ENCODE data around the gene FAF2.

Gene FAF2

DNA sequence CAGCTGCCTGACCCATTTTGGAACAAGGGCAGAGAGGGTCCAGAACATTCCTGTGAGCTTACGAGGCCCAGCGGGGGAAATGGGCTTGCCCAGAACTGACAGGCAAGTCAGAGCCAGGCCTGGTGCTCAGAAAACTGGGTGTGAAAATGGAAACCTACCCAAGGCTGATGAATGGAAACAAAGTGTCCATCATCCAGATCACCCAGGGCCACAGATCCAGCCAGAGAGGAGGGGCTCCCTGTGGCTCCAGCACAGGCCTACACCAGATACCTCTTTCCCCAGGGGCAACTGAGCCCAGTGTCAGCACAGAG is 35.0 kb upstream of the FAF2 start:
- H3K27ac Mint-ChIP-seq, result peak overlapping the region; percentile 7
- H3K9me3 Mint-ChIP-seq, result no peaks in the 10 kb centered on the region
- H3K36me3 Mint-ChIP-seq (ENCODE audit: low read depth), result peaks cover 47% of the 10 kb centered on the region
- peaks cover 47% of the 10 kb centered on the region for H3K4me1 Mint-ChIP-seq (ENCODE audit: low read depth)
- intact Hi-C loops (cut with micrococcal nuclease), result loop anchor here (10.0 kb wide), 3 partner anchors 72 to 162 kb away; partner anchors contain the start of gene RNF44
- no peak overlapping the region for H3K4me3 Mint-ChIP-seq
- peaks cover 5% of the 10 kb centered on the region for H3K27me3 Mint-ChIP-seq

DNA sequence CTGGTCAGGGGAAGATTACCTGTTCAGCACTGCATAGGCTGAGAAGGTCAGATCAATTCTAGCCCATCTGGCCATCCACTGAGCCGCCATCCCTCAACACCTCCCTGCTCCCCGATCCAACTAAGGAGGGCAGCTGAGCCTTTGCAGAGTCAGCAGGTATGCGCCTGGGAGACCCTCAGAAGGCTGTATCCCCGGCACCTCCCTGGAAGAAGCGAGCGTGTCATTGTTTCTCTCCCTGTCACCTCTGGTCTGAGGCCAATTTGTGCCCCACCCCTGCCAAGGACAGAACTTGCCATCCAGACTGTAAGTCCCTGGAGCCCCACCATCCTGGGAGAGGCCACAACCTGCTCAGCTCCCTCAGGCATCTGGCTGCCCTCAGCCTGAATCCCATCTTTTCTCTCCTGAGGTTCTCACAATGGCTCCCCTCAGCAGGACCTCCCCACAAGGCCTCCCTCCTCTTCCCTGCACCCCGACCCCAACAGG is 34.4 kb upstream of the FAF2 start:
- intact Hi-C loops (cut with micrococcal nuclease), result loop anchor here (10.0 kb wide), 3 partner anchors 71 to 161 kb away; partner anchors contain the start of gene RNF44
- Mint-ChIP-seq H3K27me3 (peaks cover 5% of the 10 kb centered on the region), H3K27ac (no peak overlapping the region), H3K9me3 (no peaks in the 10 kb centered on the region), H3K4me1 (ENCODE audit: low read depth) (peaks cover 47% of the 10 kb centered on the region), H3K36me3 (ENCODE audit: low read depth) (peaks cover 43% of the 10 kb centered on the region), H3K4me3 (no peak overlapping the region)

DNA sequence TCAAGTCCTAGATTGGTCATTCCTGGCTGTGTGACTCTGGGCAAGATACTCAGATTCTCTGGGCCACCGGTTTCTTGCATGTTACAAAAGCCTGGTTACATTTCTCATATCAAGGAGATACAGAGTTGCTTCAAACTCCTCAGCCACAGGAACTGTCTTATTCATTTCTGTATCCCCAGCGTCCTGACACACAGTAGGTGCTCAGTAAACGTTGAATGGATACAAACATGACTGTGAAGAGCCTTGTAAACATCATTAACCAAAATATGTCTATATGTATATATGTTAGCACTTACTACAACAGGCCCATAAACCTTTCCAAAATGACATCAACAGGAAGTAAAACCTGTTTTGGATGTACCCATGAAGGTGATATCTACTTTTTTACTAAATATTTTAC is 33.5 kb upstream of the FAF2 start:
- Mint-ChIP-seq H3K4me1 (ENCODE audit: low read depth) (peaks cover 47% of the 10 kb centered on the region), H3K27ac (no peak overlapping the region), H3K36me3 (ENCODE audit: low read depth) (peaks cover 34% of the 10 kb centered on the region), H3K4me3 (no peak overlapping the region), H3K9me3 (no peaks in the 10 kb centered on the region), H3K27me3 (peaks cover 5% of the 10 kb centered on the region)
- intact Hi-C loops (cut with micrococcal nuclease), result loop anchor here (10.0 kb wide), 3 partner anchors 70 to 160 kb away; partner anchors contain the start of gene RNF44

DNA sequence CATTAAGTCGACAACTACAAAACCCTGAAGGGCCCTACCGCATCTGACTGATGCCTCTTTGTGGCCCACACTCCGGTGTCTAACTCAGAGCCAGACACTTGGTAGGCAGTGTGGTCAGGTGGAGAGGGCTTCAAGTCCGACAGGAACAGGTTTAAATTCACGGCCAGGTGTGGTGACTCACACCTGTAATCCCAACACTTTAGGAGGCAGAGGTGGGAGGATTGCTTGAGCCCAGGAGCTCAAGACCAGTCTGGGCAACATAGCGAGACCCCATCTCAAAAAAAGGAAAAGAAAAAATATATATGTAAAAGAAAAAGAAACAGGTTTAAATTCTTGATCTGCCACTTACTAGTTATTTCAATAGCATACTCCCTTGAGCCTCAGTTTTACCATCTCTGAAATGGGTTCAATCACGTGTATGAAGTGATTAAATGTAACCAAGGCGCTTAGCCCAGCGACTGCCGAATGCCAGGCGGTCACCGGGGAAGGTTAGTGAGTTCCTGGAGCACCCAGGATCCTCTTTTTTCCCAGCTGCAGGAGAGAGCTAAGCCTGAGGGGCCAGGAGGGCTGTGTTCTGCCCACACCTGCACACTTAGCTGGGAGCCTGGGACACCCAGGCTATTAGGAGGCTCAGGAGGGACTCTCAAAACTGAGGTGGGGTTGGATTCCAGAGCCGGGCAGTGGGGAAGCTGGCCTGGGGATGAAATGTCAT is 32.8 kb upstream of the FAF2 start:
- intact Hi-C loops (cut with micrococcal nuclease), result loop anchor here (10.0 kb wide), 3 partner anchors 69 to 159 kb away; partner anchors contain the start of gene RNF44
- no peaks in the 10 kb centered on the region for H3K9me3 Mint-ChIP-seq
- H3K27ac Mint-ChIP-seq, result peak overlapping the region; percentile 88
- peak overlapping the region; percentile 91 for H3K4me3 Mint-ChIP-seq
- peaks cover 27% of the 10 kb centered on the region for H3K36me3 Mint-ChIP-seq (ENCODE audit: low read depth)
- H3K27me3 Mint-ChIP-seq, result peaks cover 5% of the 10 kb centered on the region
- peaks cover 47% of the 10 kb centered on the region for H3K4me1 Mint-ChIP-seq (ENCODE audit: low read depth)

DNA sequence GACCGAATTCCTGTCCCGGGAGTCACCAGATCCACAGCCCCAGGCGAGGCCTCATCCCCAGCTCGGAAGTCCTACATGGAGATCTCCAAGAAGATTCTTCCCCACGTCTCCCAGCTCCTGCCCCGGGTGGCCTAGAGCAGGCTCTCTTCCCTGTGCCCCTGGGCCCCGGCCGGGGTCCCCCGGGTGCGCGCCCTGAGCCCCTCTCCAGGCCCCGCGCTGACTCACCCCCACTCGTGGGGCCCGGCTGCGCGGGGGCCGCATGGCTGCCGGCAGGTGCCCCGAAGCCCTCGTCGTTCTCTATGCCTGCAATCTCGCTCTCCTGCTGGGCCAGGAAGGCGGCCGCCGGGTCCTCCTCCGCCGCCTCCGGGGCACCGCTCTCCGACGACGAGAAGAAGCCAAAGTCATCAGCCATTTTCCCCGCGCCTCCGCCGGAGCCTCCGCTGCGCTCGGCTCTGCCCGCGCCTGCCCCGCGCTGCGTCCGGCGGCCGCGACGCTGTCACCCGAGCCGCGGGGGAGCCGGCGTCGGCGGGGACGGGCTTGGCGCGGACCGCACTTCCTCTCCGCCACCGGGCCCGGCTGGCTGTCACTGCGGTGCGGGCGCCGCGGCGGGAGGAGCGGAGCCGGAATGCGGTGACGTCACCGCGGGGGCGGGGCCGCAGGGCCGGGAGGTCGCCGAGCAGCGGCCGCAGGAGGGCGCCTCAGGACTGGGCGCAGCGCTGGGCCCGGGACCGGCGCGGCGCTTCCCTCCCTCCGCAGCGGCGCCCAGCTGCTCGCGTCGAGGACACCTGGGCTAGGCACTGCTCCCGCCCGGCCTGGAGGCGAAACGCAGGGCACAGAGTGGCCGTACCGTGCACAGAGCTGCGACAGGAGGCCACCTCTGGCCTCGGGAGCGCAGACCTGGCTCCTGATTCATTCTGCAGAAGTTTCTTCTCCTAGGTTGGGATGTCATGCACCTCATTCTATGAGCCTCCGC is 31.9 kb upstream of the FAF2 start, which contains the start of gene CLTB:
Gene CLTB, minus strand, starts transcription at position 588 of the 973 bp plus-strand sequence. Its CDS starts 176 bp downstream, at position 412.
- peaks cover 9% of the 10 kb centered on the region for H3K27me3 Mint-ChIP-seq
- no peaks in the 10 kb centered on the region for H3K9me3 Mint-ChIP-seq
- H3K4me3 Mint-ChIP-seq, result peak within 1 kb of the TSS; percentile 91
- H3K27ac Mint-ChIP-seq, result peak within 1 kb of the TSS; percentile 88
- H3K36me3 Mint-ChIP-seq (ENCODE audit: low read depth), result peaks cover 18% of the 10 kb centered on the region
- intact Hi-C loops (cut with micrococcal nuclease), result loop anchor here (1.0 to 10.0 kb wide), 6 partner anchors 27 to 231 kb away; partner anchors contain the start of genes FAF2, RNF44 and TSPAN17
- H3K4me1 Mint-ChIP-seq (ENCODE audit: low read depth), result peaks cover 39% of the 10 kb centered on the region

DNA sequence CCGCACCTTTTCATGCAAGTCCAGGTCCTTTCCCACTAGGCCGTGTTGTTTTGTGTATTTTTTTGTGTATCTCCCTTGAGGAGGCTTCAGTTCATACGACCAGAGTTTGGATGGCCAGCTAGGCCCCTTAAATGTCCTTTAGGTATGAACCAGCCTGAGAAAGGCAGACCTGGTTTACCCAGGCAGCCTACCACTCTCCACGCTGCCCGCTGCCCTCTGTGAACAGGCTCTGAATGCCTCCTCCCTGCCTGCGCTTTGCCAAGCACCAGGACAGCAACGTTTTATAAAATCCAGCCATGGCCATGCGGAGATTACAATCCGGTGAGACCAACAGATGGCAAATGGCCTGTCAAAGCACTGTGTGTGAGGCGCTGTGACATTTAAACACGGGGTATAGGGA is 31.2 kb upstream of the FAF2 start:
- no peak overlapping the region for H3K27ac Mint-ChIP-seq
- H3K27me3 Mint-ChIP-seq, result peaks cover 9% of the 10 kb centered on the region
- peaks cover 11% of the 10 kb centered on the region for H3K36me3 Mint-ChIP-seq (ENCODE audit: low read depth)
- H3K4me1 Mint-ChIP-seq (ENCODE audit: low read depth), result peaks cover 31% of the 10 kb centered on the region
- H3K4me3 Mint-ChIP-seq, result no peak overlapping the region
- no peaks in the 10 kb centered on the region for H3K9me3 Mint-ChIP-seq
- intact Hi-C loops (cut with micrococcal nuclease), result loop anchor here (1.0 to 10.0 kb wide), 6 partner anchors 28 to 230 kb away; partner anchors contain the start of genes FAF2, RNF44 and TSPAN17

DNA sequence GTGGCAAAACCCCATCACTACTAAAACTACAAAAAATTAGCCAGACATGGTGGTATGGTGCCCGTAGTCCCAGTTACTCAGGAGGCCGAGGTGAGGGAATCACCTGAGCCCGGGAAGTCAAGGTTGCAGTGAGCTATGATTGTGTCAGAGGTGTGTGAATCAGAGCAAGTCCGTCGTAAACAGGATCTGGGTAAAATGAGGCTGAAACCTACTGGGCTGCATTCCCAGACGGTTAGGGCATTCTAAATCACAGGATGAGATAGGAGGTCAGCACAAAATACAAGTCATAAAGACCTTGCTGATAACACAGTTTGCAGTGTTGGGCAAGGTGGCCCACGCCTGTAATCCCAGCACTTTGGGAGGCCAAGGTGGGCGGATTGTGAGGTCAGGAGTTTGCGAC is 29.9 kb upstream of the FAF2 start:
- intact Hi-C loops (cut with micrococcal nuclease), result loop anchor here (10.0 kb wide), 3 partner anchors 67 to 157 kb away; partner anchors contain the start of gene RNF44
- no peak overlapping the region for H3K4me3 Mint-ChIP-seq
- H3K4me1 Mint-ChIP-seq (ENCODE audit: low read depth), result peaks cover 20% of the 10 kb centered on the region
- H3K27me3 Mint-ChIP-seq, result peaks cover 9% of the 10 kb centered on the region
- peaks cover under 1% of the 10 kb centered on the region for H3K36me3 Mint-ChIP-seq (ENCODE audit: low read depth)
- H3K27ac Mint-ChIP-seq, result no peak overlapping the region
- H3K9me3 Mint-ChIP-seq, result no peaks in the 10 kb centered on the region

DNA sequence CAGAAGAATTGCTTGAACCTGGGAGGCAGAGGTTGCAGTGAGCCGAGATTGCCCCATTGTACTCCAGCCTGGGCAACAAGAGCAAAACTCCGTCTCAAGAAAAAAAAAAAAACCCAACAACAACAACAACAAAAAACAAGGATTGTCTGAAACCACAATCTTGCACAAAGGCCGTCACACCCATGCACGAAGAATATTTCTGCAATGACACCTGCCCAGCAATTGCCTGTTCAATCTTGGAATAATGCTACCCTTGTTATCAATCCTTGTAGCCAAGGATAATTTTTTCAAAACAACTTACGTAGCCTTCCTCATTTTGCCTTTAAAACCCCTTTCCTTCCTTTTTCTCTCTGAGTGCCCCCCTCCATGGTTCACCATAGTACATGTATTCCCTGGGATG is 28.1 kb upstream of the FAF2 start:
- no peak overlapping the region for H3K4me3 Mint-ChIP-seq
- no peaks in the 10 kb centered on the region for H3K9me3 Mint-ChIP-seq
- no peak overlapping the region for H3K27ac Mint-ChIP-seq
- no peaks in the 10 kb centered on the region for H3K36me3 Mint-ChIP-seq (ENCODE audit: low read depth)
- H3K4me1 Mint-ChIP-seq (ENCODE audit: low read depth), result peaks cover 6% of the 10 kb centered on the region
- H3K27me3 Mint-ChIP-seq, result peaks cover 9% of the 10 kb centered on the region
- intact Hi-C loops (cut with micrococcal nuclease), result no loop called here

DNA sequence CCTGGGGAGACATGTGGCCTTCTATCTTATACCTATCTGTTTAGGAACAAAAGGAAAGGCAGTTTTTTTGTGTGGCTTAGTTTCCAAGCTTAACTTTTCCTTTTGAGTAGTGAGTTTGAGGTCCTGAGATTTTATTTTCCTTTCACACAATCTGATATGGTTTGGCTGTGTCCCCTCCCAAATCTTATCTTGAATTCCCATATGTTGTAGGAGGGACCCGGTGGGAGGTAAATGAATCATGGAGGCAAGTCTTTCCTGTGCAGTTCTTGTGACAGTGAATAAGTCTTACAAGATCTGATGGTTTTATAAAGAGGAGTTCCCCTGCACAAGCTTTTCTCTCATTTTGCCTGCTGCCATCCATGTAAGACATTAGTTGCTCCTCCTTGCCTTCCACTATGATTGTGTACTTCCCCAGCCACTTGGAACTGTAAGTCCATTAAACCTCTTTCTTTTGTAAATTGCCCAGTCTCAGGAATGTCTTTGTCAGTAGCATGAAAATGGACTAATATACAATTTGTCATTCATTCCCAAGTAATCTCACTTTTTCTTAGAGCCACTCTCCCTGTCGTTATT is 27.1 kb upstream of the FAF2 start:
- Mint-ChIP-seq H3K4me3 (no peak overlapping the region), H3K4me1 (ENCODE audit: low read depth) (no peaks in the 10 kb centered on the region), H3K27ac (no peak overlapping the region), H3K36me3 (ENCODE audit: low read depth) (no peaks in the 10 kb centered on the region), H3K27me3 (peaks cover 9% of the 10 kb centered on the region), H3K9me3 (peaks cover 5% of the 10 kb centered on the region)
- intact Hi-C loops (cut with micrococcal nuclease), result no loop called here

DNA sequence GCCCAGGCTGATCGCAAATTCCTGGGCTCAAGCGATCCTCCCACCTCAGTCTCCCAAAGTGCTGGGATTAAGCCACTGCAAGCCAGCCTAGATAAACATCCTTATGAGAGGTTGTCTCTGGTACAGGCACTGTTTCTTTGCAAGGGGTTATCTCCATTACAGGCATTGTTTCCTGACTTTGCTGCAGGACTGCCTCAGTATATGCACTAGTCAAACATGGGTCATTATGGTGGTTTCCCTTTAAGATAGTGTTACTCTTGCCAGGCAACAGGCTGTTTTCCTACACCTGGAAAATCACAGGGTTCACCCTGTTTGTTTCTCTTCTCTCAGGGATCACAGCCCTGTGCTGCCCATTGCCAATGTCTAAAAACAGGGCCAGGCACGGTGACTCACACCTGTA is 24.0 kb upstream of the FAF2 start:
- Mint-ChIP-seq H3K36me3 (ENCODE audit: low read depth) (no peaks in the 10 kb centered on the region), H3K4me3 (no peak overlapping the region), H3K4me1 (ENCODE audit: low read depth) (peaks cover 5% of the 10 kb centered on the region), H3K9me3 (peaks cover 5% of the 10 kb centered on the region), H3K27ac (no peak overlapping the region), H3K27me3 (peaks cover 4% of the 10 kb centered on the region)
- intact Hi-C loops (cut with micrococcal nuclease), result no loop called here

DNA sequence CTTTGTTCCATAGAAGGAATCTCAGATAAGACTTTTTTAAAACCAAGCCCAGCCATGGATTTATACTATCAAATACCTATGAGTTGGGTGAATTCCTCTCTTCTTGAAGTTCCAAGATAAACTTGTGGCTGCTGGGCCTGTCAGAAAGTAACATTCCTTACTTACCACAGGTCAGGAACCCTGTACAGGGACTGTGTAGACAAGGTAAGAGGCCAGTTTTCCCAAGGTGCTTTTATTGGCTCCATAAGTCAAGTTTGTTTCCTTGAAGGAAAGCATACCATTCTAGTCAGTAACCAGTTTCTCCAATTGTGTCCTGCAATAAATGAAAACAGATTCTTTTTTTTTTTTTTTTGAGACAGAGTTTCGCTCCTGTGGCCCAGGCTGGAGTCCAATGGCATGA is 23.0 kb upstream of the FAF2 start:
- Mint-ChIP-seq H3K9me3 (peaks cover 5% of the 10 kb centered on the region), H3K4me1 (ENCODE audit: low read depth) (peaks cover 5% of the 10 kb centered on the region), H3K27me3 (peaks cover 4% of the 10 kb centered on the region), H3K27ac (no peak overlapping the region), H3K36me3 (ENCODE audit: low read depth) (no peaks in the 10 kb centered on the region), H3K4me3 (no peak overlapping the region)
- intact Hi-C loops (cut with micrococcal nuclease), result no loop called here

DNA sequence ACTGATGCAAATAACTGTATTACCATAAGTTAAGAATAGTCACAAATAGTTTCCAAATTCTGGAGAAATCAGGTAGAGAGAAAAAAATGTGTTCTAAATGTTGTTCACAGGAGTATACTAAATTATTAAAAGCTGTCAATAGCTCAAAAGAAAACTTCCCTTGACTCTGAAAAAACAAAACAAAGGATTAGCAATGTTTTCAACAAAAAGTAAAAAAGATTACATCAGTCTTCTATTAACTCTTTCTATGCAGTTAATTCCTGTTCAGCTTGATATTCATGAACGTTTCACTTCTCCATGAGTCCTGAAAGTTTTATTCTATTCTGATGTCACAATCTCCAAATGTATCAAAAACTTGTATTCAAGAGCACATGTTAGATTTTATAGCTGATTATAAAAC is 22.4 kb upstream of the FAF2 start:
- Mint-ChIP-seq H3K4me1 (ENCODE audit: low read depth) (peaks cover 5% of the 10 kb centered on the region), H3K9me3 (peaks cover 5% of the 10 kb centered on the region), H3K27me3 (no peaks in the 10 kb centered on the region), H3K4me3 (no peak overlapping the region), H3K36me3 (ENCODE audit: low read depth) (no peaks in the 10 kb centered on the region), H3K27ac (no peak overlapping the region)
- intact Hi-C loops (cut with micrococcal nuclease), result no loop called here

DNA sequence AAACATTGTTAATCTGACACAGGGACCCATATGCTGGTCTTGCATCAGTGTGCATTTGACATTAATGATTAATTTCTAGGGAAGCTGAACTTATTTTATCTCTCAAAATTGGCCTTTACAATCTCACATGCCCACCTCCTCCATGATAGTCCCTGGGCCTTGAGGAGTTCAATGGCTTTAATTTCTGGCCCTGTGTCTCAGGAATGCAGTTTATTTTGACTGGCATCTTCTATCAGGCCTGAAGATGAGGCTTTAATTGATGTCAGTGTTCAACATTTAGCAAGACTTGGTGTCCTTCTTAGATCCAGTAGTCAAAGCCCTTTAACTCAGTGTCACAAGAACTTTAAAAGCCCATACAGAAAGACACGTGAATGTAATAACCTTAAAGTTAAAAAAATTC is 21.3 kb upstream of the FAF2 start:
- Mint-ChIP-seq H3K4me3 (no peak overlapping the region), H3K4me1 (ENCODE audit: low read depth) (peaks cover 5% of the 10 kb centered on the region), H3K9me3 (peaks cover 5% of the 10 kb centered on the region), H3K27me3 (no peaks in the 10 kb centered on the region), H3K27ac (no peak overlapping the region), H3K36me3 (ENCODE audit: low read depth) (no peaks in the 10 kb centered on the region)
- intact Hi-C loops (cut with micrococcal nuclease), result no loop called here
